HepG2 (cell line): ENCODE data around the gene IL6R. TPM values are rescaled to one million over a fixed set of nuclear protein-coding genes. Genes with fewer than 3 reads are reported as not detected.

ENCODE experiments used
- ADNP ChIP-seq: sonication (generic); formaldehyde crosslinking; IDR thresholded peaks from 2 replicates; pipeline ENCODE4 v1.4.0; 2020; ENCODE audit warnings: missing genetic modification reagents
- FOSL1 ChIP-seq: sonication (generic); formaldehyde crosslinking; IDR thresholded peaks from 2 replicates; pipeline ENCODE4 v1.9.0; 2021; ENCODE audit warnings: missing genetic modification reagents, borderline replicate concordance
- FOXO1 ChIP-seq: sonication (generic); formaldehyde crosslinking; IDR thresholded peaks from 2 replicates; pipeline ENCODE4 v1.4.0; 2020; ENCODE audit warnings: missing genetic modification reagents
- HMG20A ChIP-seq: IDR thresholded peaks from 2 replicates; pipeline ENCODE4 v1.6.1; 2016; ENCODE audit warnings: borderline replicate concordance
- HOXD1 ChIP-seq: sonication (generic); formaldehyde crosslinking; IDR thresholded peaks from 2 replicates; pipeline ENCODE4 v1.5.0; 2020; ENCODE audit warnings: missing genetic modification reagents
- RAD21 ChIP-seq: fragments of 450-650 bp; formaldehyde crosslinking; IDR thresholded peaks from 2 replicates; pipeline ENCODE4 v1.5.0; 2020; ENCODE audit warnings: mild to moderate bottlenecking
- THAP11 ChIP-seq: IDR thresholded peaks from 2 replicates; pipeline ENCODE4 v1.6.1; 2016; ENCODE audit warnings: missing biosample characterization, missing genetic modification reagents
- ZNF788 ChIP-seq: sonication (generic); formaldehyde crosslinking; IDR thresholded peaks from 2 replicates; pipeline ENCODE4 v1.5.0; 2020; ENCODE audit warnings: mild to moderate bottlenecking, missing genetic modification reagents, borderline replicate concordance
- polyA plus RNA-seq, 8 experiments: library from polyadenylated mRNA; depleted of rRNA in 3 of 8; stranded (reverse) in 7 of 8; unstranded in 1 of 8; fragments of >200 nt; fragmentation: Illumina TruSeq in 4 of 8; extraction: Trizol in 4 of 8; gene quantifications; 2 replicates each; pipeline versions ENCODE4 v1.2.1 to v1.2.3, GENCODE V29; 2011 to 2016; ENCODE audit warnings: low read depth in 4 of 8, missing spikeins in 1 of 8, mixed read lengths in 1 of 8; ENCODE audit not compliant: insufficient read depth in 1 of 8
- total RNA-seq, 5 experiments: library from RNA; depleted of rRNA; stranded (reverse); fragments of >200 nt; fragmentation: Illumina TruSeq; extraction: Trizol; gene quantifications; 2 replicates each; pipeline ENCODE4 v1.2.3, GENCODE V29; 2016; ENCODE audit warnings: low read depth in 1 of 5
- TF ChIP-seq, protein P1 (sequence below): sonication (generic); formaldehyde crosslinking; IDR thresholded peaks from 2 replicates; pipeline ENCODE4 v1.5.0; 2020; ENCODE audit warnings: missing genetic modification reagents
- TF ChIP-seq, protein P2 (sequence below): sonication (generic); formaldehyde crosslinking; conservative IDR thresholded peaks from 2 replicates; pipeline ENCODE4 v1.4.0; 2020; ENCODE audit warnings: missing genetic modification reagents
- TF ChIP-seq, protein P3 (sequence below): sonication (generic); formaldehyde crosslinking; IDR thresholded peaks from 2 replicates; pipeline ENCODE4 v1.4.0; 2020; ENCODE audit warnings: low read depth, mild to moderate bottlenecking, missing genetic modification reagents
- TF ChIP-seq, protein P4 (sequence below): sonication (generic); formaldehyde crosslinking; IDR thresholded peaks from 2 replicates; pipeline ENCODE4 v1.4.0; 2020; ENCODE audit warnings: mild to moderate bottlenecking, missing genetic modification reagents
- TF ChIP-seq, protein P5 (sequence below), 2 experiments: sonication (generic) in 1 of 2; formaldehyde crosslinking in 1 of 2; IDR thresholded peaks; 2 replicates each; pipeline versions ENCODE4 v1.4.0 to v1.6.1; 2018 to 2020; ENCODE audit warnings: missing genetic modification reagents in 2 of 2, borderline replicate concordance in 1 of 2, low read depth in 1 of 2, mild to moderate bottlenecking in 1 of 2, missing biosample characterization in 1 of 2

IL6R gene
- total and polyA plus RNA-seq, 2 of the 13 experiments (the other 11 are each of a cell fraction or from before 2014, with no cell fraction given), result 5.0 to 24.5 TPM

DNA sequence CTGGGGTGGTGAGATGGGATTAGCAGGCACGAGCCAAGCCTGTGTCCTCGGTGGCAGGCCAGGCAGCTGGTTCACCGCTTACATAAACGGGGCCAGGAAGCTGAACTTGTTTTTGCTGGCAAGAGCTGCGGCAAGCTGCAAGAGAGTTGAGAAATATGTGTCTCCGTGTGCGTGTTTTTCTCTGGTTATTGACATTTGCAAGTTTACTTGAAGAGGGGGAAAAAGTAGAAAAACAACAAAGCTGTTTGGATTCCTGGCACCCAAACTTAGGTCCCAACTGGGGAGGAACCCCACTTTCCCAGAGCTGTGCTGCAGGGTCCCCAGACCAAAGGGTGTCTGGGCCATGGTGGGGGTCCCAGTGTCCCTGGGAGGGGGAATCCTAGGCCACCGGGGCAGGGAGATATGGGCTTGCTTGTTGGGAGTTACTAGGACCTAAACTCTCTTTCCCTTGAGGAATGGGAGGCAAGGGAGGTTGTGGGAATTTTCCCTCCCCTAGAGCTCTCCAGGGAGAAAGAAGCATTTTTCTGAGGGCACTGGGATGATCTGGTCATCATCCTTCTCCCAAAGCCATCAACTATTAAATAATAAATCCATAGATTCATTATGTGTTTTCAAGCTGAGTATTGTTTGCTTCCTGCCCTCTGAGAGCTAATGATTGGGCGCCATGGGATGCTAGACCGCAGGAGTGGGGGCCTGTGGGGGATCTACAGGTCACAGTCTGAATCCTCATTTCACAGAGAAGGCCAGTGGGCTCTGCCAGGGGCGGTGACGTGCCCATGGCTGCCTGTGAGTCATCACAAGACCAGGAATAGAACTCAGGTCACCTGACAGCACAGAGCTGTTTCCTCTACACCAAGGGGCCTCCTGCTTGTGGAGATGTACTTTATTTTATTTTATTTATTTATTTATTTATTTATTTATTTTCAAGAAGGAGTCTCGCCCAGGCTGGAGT is 14.8 kb downstream of the IL6R start (continued):
- peak; percentile 40; the same call in 1 of the 2 replicates for TF ChIP-seq FOSL1 (CRISPR knock-in tag)
- TF ChIP-seq, protein P1, sequence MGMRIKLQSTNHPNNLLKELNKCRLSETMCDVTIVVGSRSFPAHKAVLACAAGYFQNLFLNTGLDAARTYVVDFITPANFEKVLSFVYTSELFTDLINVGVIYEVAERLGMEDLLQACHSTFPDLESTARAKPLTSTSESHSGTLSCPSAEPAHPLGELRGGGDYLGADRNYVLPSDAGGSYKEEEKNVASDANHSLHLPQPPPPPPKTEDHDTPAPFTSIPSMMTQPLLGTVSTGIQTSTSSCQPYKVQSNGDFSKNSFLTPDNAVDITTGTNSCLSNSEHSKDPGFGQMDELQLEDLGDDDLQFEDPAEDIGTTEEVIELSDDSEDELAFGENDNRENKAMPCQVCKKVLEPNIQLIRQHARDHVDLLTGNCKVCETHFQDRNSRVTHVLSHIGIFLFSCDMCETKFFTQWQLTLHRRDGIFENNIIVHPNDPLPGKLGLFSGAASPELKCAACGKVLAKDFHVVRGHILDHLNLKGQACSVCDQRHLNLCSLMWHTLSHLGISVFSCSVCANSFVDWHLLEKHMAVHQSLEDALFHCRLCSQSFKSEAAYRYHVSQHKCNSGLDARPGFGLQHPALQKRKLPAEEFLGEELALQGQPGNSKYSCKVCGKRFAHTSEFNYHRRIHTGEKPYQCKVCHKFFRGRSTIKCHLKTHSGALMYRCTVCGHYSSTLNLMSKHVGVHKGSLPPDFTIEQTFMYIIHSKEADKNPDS, result no peak
- no peak for TF ChIP-seq RAD21
- TF ChIP-seq ADNP (CRISPR knock-in tag), result no peak
- TF ChIP-seq, protein P2, sequence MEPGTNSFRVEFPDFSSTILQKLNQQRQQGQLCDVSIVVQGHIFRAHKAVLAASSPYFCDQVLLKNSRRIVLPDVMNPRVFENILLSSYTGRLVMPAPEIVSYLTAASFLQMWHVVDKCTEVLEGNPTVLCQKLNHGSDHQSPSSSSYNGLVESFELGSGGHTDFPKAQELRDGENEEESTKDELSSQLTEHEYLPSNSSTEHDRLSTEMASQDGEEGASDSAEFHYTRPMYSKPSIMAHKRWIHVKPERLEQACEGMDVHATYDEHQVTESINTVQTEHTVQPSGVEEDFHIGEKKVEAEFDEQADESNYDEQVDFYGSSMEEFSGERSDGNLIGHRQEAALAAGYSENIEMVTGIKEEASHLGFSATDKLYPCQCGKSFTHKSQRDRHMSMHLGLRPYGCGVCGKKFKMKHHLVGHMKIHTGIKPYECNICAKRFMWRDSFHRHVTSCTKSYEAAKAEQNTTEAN (CRISPR knock-in tag), result peak; percentile 79
- TF ChIP-seq, protein P3, sequence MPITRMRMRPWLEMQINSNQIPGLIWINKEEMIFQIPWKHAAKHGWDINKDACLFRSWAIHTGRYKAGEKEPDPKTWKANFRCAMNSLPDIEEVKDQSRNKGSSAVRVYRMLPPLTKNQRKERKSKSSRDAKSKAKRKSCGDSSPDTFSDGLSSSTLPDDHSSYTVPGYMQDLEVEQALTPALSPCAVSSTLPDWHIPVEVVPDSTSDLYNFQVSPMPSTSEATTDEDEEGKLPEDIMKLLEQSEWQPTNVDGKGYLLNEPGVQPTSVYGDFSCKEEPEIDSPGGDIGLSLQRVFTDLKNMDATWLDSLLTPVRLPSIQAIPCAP (CRISPR knock-in tag), result 0 out of 2 replicates have a peak, but pooled peaks have one; percentile 58
- peak; percentile 95 for TF ChIP-seq FOXO1 (CRISPR knock-in tag)
- TF ChIP-seq, protein P4, sequence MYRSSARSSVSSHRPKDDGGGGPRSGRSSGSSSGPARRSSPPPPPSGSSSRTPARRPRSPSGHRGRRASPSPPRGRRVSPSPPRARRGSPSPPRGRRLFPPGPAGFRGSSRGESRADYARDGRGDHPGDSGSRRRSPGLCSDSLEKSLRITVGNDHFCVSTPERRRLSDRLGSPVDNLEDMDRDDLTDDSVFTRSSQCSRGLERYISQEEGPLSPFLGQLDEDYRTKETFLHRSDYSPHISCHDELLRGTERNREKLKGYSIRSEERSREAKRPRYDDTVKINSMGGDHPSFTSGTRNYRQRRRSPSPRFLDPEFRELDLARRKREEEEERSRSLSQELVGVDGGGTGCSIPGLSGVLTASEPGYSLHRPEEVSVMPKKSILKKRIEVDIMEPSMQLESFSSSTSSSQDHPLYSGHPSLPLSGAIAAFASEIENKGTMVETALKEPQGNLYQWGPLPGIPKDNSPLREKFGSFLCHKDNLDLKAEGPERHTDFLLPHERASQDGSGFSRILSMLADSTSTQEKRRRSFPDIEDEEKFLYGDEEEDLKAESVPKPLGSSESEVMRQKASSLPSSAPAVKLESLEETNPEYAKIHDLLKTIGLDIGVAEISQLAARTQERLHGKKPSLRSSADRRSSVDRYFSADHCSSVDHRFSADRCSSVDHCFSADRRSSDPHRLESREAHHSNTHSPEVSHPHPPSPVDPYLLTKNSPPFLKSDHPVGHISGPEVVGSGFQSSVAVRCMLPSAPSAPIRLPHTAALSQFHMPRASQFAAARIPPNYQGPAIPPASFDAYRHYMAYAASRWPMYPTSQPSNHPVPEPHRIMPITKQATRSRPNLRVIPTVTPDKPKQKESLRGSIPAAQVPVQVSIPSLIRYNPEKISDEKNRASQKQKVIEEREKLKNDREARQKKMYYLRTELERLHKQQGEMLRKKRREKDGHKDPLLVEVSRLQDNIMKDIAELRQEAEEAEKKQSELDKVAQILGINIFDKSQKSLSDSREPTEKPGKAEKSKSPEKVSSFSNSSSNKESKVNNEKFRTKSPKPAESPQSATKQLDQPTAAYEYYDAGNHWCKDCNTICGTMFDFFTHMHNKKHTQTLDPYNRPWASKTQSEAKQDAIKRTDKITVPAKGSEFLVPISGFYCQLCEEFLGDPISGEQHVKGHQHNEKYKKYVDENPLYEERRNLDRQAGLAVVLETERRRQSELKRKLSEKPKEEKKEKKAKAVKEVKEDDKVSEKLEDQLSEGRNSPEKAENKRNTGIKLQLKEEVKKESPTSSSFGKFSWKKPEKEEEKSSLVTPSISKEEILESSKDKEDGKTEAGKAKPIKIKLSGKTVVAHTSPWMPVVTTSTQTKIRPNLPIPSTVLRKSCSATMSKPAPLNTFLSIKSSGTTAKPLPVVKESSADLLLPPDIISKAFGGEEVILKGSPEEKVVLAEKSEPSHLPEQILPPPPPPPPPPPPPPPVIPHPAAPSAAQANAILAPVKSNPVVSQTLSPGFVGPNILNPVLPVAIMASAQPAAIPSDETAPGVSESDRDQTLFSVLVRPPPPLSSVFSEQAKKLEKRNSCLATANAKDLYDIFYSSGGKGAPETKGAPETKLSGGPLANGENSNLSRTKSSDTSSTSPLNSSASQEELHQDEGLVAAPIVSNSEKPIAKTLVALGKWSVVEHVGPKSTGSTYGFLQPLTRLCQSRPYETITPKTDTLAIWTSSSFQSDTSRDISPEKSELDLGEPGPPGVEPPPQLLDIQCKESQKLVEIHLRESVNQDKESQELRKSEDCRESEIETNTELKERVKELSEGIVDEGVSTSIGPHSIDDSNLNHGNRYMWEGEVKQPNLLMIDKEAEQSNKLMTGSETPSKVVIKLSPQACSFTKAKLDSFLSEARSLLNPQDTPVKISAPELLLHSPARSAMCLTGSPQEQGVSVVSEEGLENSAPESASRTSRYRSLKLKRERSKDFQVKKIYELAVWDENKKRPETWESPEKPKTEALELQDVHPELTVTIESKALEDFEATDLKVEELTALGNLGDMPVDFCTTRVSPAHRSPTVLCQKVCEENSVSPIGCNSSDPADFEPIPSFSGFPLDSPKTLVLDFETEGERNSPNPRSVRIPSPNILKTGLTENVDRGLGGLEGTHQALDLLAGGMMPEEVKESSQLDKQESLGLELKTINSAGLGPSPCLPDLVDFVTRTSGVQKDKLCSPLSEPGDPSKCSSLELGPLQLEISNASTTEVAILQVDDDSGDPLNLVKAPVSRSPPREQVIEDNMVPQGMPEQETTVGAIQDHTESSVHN, result 0 out of 2 replicates have a peak, but pooled peaks have one; percentile 58
- peak; percentile 55 for TF ChIP-seq THAP11 (CRISPR knock-in tag)
- TF ChIP-seq, protein P5, sequence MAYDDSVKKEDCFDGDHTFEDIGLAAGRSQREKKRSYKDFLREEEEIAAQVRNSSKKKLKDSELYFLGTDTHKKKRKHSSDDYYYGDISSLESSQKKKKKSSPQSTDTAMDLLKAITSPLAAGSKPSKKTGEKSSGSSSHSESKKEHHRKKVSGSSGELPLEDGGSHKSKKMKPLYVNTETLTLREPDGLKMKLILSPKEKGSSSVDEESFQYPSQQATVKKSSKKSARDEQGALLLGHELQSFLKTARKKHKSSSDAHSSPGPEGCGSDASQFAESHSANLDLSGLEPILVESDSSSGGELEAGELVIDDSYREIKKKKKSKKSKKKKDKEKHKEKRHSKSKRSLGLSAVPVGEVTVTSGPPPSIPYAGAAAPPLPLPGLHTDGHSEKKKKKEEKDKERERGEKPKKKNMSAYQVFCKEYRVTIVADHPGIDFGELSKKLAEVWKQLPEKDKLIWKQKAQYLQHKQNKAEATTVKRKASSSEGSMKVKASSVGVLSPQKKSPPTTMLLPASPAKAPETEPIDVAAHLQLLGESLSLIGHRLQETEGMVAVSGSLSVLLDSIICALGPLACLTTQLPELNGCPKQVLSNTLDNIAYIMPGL (CRISPR knock-in tag; IDR thresholded peaks at IDR 0.05; ENCODE audit: borderline replicate concordance in 1 of 2, low read depth in 1 of 2), result peak; percentile 35 to 49; a peak in 1 of 4 replicates
- TF ChIP-seq HOXD1 (CRISPR knock-in tag), result no peak
- peak; percentile 79 for TF ChIP-seq ZNF788 (CRISPR knock-in tag)
- peak; percentile 74; the same call in 1 of the 2 replicates for TF ChIP-seq HMG20A (CRISPR knock-in tag)
